GM10248 (cell line): ENCODE results near the gene LRBA.

Experiments used
- CTCF ChIA-PET: fragments of 300-600 bp; sonication (Branson Sonifier 250); formaldehyde crosslinking; extraction: SDS; loops from one replicate; lab custom pipeline; 2021; ENCODE audit warnings: antibody characterized with exemption; lab: Yijun Ruan, JAX
- POLR2A ChIA-PET: fragments of 350-650 bp; sonication (Branson Sonifier 250); formaldehyde crosslinking; extraction: SDS; loops from one replicate; lab custom pipeline; 2020; ENCODE audit warnings: antibody characterized with exemption; lab: Yijun Ruan, JAX
- DNase-seq: peaks from one replicate; pipeline ENCODE4 v3.0.0; 2012; ENCODE audit errors: extremely low spot score
- TF ChIP-seq, protein P1 (sequence below): IDR thresholded peaks from 2 replicates; pipeline ENCODE4 v1.5.1; 2012; ENCODE audit warnings: mild to moderate bottlenecking, low read depth; ENCODE audit errors: extremely low read depth, missing control alignments, control extremely low read depth

Gene LRBA

GRCh38 chr4:150820409-150820808 is 194.7 kb downstream of the LRBA start:
- ChIA-PET CTCF (interaction anchor here (1.0 to 1.8 kb wide), 4 partner anchors 8 to 21 kb away, joined by 3 to 6 read pairs (median 4); no protein-coding TSS in a partner anchor), POLR2A (no interaction called here)
- no peak for DNase-seq
- TF ChIP-seq, protein P1, sequence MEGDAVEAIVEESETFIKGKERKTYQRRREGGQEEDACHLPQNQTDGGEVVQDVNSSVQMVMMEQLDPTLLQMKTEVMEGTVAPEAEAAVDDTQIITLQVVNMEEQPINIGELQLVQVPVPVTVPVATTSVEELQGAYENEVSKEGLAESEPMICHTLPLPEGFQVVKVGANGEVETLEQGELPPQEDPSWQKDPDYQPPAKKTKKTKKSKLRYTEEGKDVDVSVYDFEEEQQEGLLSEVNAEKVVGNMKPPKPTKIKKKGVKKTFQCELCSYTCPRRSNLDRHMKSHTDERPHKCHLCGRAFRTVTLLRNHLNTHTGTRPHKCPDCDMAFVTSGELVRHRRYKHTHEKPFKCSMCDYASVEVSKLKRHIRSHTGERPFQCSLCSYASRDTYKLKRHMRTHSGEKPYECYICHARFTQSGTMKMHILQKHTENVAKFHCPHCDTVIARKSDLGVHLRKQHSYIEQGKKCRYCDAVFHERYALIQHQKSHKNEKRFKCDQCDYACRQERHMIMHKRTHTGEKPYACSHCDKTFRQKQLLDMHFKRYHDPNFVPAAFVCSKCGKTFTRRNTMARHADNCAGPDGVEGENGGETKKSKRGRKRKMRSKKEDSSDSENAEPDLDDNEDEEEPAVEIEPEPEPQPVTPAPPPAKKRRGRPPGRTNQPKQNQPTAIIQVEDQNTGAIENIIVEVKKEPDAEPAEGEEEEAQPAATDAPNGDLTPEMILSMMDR = no peak

GRCh38 chr4:150818661-150819060 is 196.4 kb downstream of the LRBA start:
- ChIA-PET POLR2A (no interaction called here), CTCF (interaction anchor here (1.2 to 1.3 kb wide), 2 partner anchors 14 kb away, joined by 3 to 5 read pairs; no protein-coding TSS in a partner anchor)
- DNase-seq = no peak
- TF ChIP-seq, protein P1 = no peak

- DNase-seq = no peak
- TF ChIP-seq, protein P1 = no peak
- POLR2A ChIA-PET = no interaction called here
- CTCF ChIA-PET = interaction anchor here (0.6 to 1.2 kb wide), 4 partner anchors 8 to 17 kb away, joined by 3 to 4 read pairs (median 3); no protein-coding TSS in a partner anchor
Measured at GRCh38 chr4:150817804-150818528, 197.1 kb downstream of the LRBA start.

DNA sequence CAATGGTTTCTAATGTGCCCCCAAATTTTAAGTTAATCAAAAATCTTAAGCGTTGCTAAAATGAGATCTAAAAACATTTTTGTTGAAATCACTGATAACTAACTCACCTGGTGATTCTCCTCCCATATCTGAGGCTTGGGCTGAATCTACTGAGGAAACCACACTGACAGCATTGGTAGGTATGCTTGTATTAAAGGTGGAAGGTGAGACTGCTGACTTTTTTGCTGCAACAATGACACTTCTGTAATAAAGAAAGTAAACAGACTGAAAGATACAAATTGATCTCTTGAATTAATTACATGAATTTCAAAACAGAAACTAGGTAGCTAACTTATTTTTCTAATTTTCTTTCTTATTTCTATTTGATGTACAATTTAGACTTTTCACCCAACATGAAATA is 198.1 kb downstream of the LRBA start:
- DNase-seq = no peak
- POLR2A ChIA-PET = no interaction called here
- CTCF ChIA-PET = interaction anchor here (0.9 kb wide), 1 partner anchor 18 kb away, joined by 4 read pairs; no protein-coding TSS in a partner anchor

GRCh38 chr4:150816491-150816890 is 198.6 kb downstream of the LRBA start:
- TF ChIP-seq, protein P1 = no peak
- no peak for DNase-seq
- POLR2A ChIA-PET = no interaction called here
- CTCF ChIA-PET = no interaction called here

More for the DNA sequence above, 198.1 kb downstream of the LRBA start:
- TF ChIP-seq, protein P1 = no peak

GRCh38 chr4:150814873-150815272 is 200.2 kb downstream of the LRBA start:
- TF ChIP-seq, protein P1 = no peak
- POLR2A ChIA-PET = no interaction called here
- CTCF ChIA-PET = interaction anchor here (0.7 kb wide), 1 partner anchor 23 kb away, joined by 3 read pairs; no protein-coding TSS in a partner anchor
- DNase-seq = no peak
